GM12864 (cell line): Measurements from ENCODE around the gene TRIO.

Source experiments
- DNase-seq: peaks from one replicate; pipeline ENCODE4 v3.0.0-alpha.2; 2011; ENCODE audit warnings: low read depth
- H3K4me3 ChIP-seq: 2 replicates; pipeline ENCODE4 v1.5.1; 2011; ENCODE audit warnings: mild to moderate bottlenecking, low read depth, low read length, control low read depth
- CTCF ChIP-seq: IDR thresholded peaks from 2 replicates; pipeline ENCODE4 v1.5.1; 2011; ENCODE audit warnings: low read depth, mild to moderate bottlenecking, moderate library complexity, low read length, control low read depth, inconsistent platforms; ENCODE audit errors: missing control alignments

TRIO gene

GRCh38 chr5:14144586-14145434, 1.7 kb downstream of the TRIO start:
- peak overlapping the region; percentile 98 for H3K4me3 ChIP-seq
- DNase-seq: peak; percentile 73
- no peak for TF ChIP-seq CTCF

GRCh38 chr5:14145435-14146334, 2.5 kb downstream of the TRIO start:
- no peak for DNase-seq

GRCh38 chr5:14146725-14147124, 3.6 kb downstream of the TRIO start:
- H3K4me3 ChIP-seq: peak overlapping the region; percentile 16
- TF ChIP-seq CTCF: no peak
- DNase-seq: no peak

More at GRCh38 chr5:14145435-14146334, 2.5 kb downstream of the TRIO start:
- peak overlapping the region; percentile 98 for H3K4me3 ChIP-seq
- TF ChIP-seq CTCF: no peak

GRCh38 chr5:14147210-14147609, 4.1 kb downstream of the TRIO start:
- H3K4me3 ChIP-seq: peak overlapping the region; percentile 16
- DNase-seq: no peak
- no peak for TF ChIP-seq CTCF

- no peak for TF ChIP-seq CTCF
- no peak overlapping the region; the same call in 1 of the 2 replicates for H3K4me3 ChIP-seq
- no peak for DNase-seq
Measured at GRCh38 chr5:14148483-14148882, 5.3 kb downstream of the TRIO start.

- no peak for TF ChIP-seq CTCF
- no peak for DNase-seq
- no peak overlapping the region; the same call in 1 of the 2 replicates for H3K4me3 ChIP-seq
Measured at GRCh38 chr5:14148890-14149671, 5.9 kb downstream of the TRIO start.
